Vagina (tissue), 2 donors: ENCODE results near the gene CNTNAP4.

Source experiments
- POLR2A ChIP-seq, 2 donors: fragments of 450-650 bp; IDR thresholded peaks; one replicate each; pipeline ENCODE4 v1.6.1; 2017; ENCODE audit warnings: antibody characterized with exemption in 2 of 2, mild to moderate bottlenecking in 2 of 2, moderate library complexity in 2 of 2
- TF ChIP-seq, protein P1 (sequence below), 3 experiments: fragments of 450-650 bp in 2 of 3; fragments of 200-600 bp in 1 of 3; sonication (generic) in 1 of 3; IDR thresholded peaks; one replicate each; pipeline ENCODE4 v1.5.1; 2017 to 2019; ENCODE audit warnings: antibody characterized with exemption in 3 of 3, mild to moderate bottlenecking in 2 of 3, moderate library complexity in 2 of 3

- TF ChIP-seq POLR2A (IDR thresholded peaks at IDR 0.05) = no peak
- TF ChIP-seq, protein P1, sequence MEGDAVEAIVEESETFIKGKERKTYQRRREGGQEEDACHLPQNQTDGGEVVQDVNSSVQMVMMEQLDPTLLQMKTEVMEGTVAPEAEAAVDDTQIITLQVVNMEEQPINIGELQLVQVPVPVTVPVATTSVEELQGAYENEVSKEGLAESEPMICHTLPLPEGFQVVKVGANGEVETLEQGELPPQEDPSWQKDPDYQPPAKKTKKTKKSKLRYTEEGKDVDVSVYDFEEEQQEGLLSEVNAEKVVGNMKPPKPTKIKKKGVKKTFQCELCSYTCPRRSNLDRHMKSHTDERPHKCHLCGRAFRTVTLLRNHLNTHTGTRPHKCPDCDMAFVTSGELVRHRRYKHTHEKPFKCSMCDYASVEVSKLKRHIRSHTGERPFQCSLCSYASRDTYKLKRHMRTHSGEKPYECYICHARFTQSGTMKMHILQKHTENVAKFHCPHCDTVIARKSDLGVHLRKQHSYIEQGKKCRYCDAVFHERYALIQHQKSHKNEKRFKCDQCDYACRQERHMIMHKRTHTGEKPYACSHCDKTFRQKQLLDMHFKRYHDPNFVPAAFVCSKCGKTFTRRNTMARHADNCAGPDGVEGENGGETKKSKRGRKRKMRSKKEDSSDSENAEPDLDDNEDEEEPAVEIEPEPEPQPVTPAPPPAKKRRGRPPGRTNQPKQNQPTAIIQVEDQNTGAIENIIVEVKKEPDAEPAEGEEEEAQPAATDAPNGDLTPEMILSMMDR (IDR thresholded peaks at IDR 0.05) = no peak
Observed at GRCh38 chr16:76297941-76298340, 20.7 kb downstream of the CNTNAP4 start.
